ENCODE data around the gene PBXIP1. TPM values are rescaled to one million over a fixed set of nuclear protein-coding genes. Genes with fewer than 3 reads are reported as not detected.

The PBXIP1 gene
- total RNA-seq, 1 experiment from 2014 or later = 141 TPM

DNA sequence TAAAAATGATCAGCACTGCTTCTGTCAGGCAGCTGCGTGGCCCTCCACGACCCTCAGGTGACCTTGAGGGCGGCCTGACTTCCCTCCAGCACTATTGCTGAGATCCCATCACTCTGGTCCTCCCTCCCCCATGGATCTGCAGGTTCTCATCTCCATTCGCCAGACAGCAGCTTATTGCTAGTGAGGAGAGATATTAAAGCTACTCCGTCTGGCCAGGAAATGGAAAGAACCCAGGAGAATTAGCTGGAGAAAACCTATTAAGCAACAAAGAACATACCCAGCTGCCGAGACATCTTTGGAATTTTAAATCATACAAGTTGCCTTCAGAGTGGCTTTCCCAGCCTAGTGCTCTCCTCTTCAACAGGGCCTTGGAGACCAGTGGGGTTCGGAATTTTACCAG, 60.1 kb downstream of the PBXIP1 start:
- DNase-seq (ENCODE audit: low read depth) = no peak

Other genes starting within 250 kb of the PBXIP1 start
- gene KCNN3, start 85.8 kb downstream of the PBXIP1 start, total RNA-seq (2014; rRNA removed) = 0.38 and 2.8 TPM in 2 replicates
- gene PMVK, start 19.4 kb downstream of the PBXIP1 start, total RNA-seq (2014; rRNA removed) = 8.0 and 9.1 TPM in 2 replicates
- gene PYGO2, start 5.7 kb upstream of the PBXIP1 start, total RNA-seq (2014; rRNA removed) = 21.6 and 24.5 TPM in 2 replicates
- gene SHC1, start 14.6 kb upstream of the PBXIP1 start, total RNA-seq (2014; rRNA removed) = 325 and 337 TPM in 2 replicates
- 164 and 175 TPM in 2 replicates for gene CKS1B, start 18.6 kb upstream of the PBXIP1 start, total RNA-seq (2014; rRNA removed)
- 30.9 and 41.3 TPM in 2 replicates for gene FLAD1, start 27.2 kb upstream of the PBXIP1 start, total RNA-seq (2014; rRNA removed)
- not detected in 2 replicates for gene LENEP, start 37.5 kb upstream of the PBXIP1 start, total RNA-seq (2014; rRNA removed)
- 18.9 and 19.5 TPM in 2 replicates for gene ZBTB7B, start 46.7 kb upstream of the PBXIP1 start, total RNA-seq (2014; rRNA removed)
- gene DCST2, start 77.7 kb upstream of the PBXIP1 start, total RNA-seq (2014; rRNA removed) = 0.11 and 0.13 TPM in 2 replicates
- not detected in 2 replicates for gene DCST1, start 77.7 kb upstream of the PBXIP1 start, total RNA-seq (2014; rRNA removed)
- gene ADAM15, start 95.2 kb upstream of the PBXIP1 start, total RNA-seq (2014; rRNA removed) = 82.4 and 86.7 TPM in 2 replicates
- gene EFNA4, start 107.6 kb upstream of the PBXIP1 start, total RNA-seq (2014; rRNA removed) = 8.0 and 8.7 TPM in 2 replicates
- gene EFNA3, start 122.7 kb upstream of the PBXIP1 start, total RNA-seq (2014; rRNA removed) = 1.7 and 2.1 TPM in 2 replicates
- 0.23 TPM in 1 of 2 replicates, not detected in the other for gene EFNA1, start 171.8 kb upstream of the PBXIP1 start, total RNA-seq (2014; rRNA removed)
- 24.7 and 31.8 TPM in 2 replicates for gene SLC50A1, start 179.8 kb upstream of the PBXIP1 start, total RNA-seq (2014; rRNA removed)
- 86.9 and 101 TPM in 2 replicates for gene DPM3, start 184.4 kb upstream of the PBXIP1 start, total RNA-seq (2014; rRNA removed)
- gene KRTCAP2, start 217.2 kb upstream of the PBXIP1 start, total RNA-seq (2014; rRNA removed) = 95.3 and 96.7 TPM in 2 replicates
- gene TRIM46, start 217.8 kb upstream of the PBXIP1 start, total RNA-seq (2014; rRNA removed) = 3.1 and 3.3 TPM in 2 replicates